ENCODE measurements around the gene PI4K2A.
"Not testable (repeated sequence)": the region's sequence is repeated elsewhere in the genome, so short reads cannot be mapped to it uniquely, and the experiment has no call there.

PI4K2A gene

GRCh38 chr10:97631098-97631497 is 9.4 kb upstream of the PI4K2A start:
- DNase-seq, result no peak

DNA sequence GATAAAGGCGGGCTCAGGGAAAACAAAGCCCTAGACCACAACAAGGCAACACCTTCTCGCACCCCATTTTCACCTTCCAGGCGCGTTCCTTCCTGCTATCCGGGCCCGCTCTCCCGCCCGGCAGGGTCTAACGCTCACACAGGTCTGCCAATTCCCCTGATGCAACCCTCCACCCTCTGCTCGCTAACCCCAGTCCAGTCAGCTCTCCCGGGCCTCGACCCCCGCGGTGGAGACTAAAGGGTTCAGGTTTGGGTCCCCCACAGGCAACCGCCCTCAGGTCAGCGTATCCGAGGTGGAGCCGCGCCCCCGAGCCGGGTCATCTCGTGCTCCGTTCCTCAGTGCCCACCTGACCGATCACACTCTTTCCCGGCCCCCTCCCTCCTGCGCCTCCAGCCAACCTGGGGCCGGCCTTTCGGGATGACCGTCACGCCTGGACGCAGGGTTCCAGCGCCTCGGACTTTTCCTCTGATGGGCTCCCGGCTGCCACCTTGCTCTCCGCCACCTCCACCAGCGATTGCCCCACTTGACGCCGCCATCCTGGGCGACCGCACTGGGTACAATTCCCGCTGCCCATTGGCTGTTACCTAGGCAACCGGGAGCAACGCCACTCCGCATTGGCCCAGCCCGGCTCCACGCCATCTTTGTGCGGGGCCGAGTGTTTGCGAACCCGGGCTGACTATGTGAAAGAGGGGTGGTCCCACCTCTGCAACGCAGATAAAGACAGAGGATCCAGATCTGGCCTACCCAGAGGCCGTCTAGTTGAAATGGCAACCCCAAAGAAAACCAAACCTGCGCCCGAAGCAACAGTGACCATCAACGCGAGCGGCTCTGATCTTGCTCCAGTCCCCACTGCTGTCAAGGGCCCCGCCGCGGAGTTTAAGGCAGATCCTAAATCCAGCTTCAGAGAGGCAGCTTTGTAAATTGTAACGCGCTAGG is 7.3 kb upstream of the PI4K2A start, which contains the start of gene MORN4:
MORN4 (minus strand) TSS at position 552 of the 936 bp plus-strand sequence. CDS start 13,847 bp downstream, outside the sequence.
- peak; percentile 34 to 97 (median 90) for DNase-seq

DNA sequence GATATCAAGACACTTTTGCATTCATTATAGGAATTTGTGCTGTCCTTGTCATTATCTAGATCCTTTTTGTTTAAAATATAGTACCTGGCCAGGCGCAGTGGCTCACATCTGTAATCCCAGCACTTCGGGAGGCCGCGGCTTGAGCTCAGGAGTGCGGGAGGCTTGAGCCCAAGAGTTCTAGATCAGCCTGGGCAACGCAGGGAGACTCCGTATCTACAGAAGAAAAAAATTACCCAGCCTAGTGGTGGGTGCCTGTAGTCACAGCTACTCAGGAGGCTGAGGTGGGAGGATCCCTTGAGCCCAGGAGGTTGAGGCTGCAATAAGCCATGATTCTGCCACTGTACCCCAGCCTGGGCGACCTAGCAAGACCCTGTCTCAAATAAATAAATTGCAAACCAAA is 6.5 kb upstream of the PI4K2A start:
- no peak for DNase-seq

DNA sequence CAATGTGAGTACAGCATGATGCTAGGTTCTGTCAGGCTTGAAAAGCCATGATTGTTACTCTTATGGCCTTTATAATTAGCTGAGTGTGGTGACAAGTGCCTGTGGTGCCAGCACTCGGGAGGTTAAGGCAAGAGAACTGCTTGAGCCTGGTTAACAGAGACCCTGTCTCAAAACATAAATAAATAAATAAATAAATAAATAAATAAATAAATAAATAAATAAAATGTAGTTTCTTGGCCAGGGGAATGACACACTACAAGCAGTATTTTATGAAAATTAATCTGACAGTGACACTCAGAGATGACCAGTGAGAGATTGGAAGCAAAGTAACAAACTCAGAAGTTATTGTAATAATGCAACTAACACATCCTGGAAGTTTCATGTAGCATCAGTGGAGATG is 4.9 kb upstream of the PI4K2A start:
- no peak for DNase-seq

GRCh38 chr10:97639090-97639489 is 1.4 kb upstream of the PI4K2A start:
- DNase-seq, result not testable (repeated sequence)

GRCh38 chr10:97640868-97641811 is 669 bp downstream of the PI4K2A start:
- peak in 24 of 51 donors; percentile 4 to 62 (median 22) for DNase-seq

DNA sequence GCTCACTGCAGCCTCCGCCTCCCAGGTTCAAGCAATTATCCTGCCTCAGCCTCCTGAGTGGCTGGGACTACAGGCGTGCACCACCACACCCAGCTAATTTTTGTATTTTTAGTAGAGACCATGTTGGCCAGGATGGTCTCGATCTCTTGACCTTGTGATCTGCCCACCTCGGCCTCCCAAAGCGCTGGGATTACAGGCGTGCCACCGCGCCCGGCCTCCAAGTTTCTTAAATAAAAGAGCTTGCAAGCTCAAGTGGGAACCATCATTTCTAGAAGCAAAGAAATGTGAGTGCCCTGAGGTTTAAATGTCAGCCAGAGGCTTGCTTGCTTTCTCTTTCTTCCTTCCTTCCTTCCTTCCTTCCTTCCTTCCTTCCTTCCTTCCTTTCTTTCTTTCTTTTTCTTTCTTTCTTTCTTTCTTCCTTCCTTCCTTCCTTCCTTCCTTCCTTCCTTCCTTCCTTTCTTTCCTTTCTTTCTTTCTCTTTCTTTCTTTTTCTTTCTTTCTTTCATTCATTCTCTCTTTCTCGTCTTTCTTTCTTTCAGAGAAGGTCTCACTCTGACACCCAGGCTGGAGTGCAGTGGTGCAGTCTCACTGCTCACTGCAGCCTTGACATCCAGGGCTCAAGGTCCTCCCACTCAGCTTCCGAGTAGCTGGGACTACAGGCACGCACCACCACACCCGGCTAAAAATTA is 2.1 kb downstream of the PI4K2A start:
- DNase-seq, result not testable (repeated sequence)

GRCh38 chr10:97643441-97643985 is 3.0 kb downstream of the PI4K2A start:
- no peak for DNase-seq

DNA sequence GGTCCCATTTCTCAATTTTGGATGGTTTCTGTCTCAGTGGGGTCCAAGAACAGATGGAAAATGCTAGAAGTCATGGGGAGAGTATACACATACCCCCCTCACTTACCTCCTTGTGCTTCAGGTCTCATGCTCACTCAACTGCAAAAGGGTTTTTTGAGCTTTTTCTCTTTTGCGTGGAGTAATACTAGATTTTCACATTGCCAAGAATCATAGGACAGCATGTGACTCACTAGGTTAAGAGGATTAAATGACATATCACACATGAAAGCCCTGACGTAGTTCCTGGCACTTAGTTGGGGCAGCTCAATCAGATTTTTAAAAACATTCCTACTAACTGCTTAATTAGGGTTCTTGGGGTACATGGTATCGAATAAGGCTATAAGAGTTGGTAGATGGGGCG is 4.5 kb downstream of the PI4K2A start:
- no peak for DNase-seq

DNA sequence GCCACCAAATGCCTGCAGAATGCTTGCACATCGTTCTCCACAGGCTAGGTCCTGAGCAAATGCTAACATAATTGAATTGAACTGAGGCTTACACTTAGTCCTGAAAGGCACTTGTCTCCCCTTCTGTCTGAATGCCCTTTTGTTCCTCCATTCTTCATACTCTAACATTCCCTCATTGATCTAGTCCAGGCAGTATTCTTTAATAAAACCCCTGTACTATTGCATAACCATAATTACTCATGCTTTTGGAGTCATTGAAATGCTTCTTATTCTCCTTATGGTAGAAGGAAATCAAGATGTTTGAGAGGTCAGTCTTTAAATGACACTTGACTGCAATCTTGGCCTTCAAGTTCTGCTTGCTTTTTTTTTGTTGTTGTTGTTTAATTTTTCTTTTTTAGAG is 7.1 kb downstream of the PI4K2A start:
- no peak for DNase-seq

GRCh38 chr10:97648562-97649404 is 8.3 kb downstream of the PI4K2A start:
- peak in 2 of 51 donors; percentile 1 to 10 for DNase-seq

DNA sequence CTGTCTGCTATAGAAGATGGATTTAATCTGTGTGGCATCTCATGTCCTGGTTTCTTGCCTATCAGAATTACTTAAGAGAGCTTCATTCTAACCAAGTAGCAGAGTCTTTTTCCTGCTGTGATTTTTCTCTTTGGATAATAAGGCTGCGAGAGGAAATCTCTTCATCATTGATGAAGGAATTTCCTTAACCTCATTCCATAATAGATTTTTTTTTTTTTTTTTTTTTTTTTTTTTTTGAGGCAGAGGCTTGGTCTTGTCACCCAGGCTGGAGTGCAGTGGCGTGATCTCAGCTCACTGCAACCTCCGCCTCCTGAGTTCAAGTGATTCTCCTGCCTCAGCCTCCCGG is 8.9 kb downstream of the PI4K2A start:
- not testable (repeated sequence) for DNase-seq

DNA sequence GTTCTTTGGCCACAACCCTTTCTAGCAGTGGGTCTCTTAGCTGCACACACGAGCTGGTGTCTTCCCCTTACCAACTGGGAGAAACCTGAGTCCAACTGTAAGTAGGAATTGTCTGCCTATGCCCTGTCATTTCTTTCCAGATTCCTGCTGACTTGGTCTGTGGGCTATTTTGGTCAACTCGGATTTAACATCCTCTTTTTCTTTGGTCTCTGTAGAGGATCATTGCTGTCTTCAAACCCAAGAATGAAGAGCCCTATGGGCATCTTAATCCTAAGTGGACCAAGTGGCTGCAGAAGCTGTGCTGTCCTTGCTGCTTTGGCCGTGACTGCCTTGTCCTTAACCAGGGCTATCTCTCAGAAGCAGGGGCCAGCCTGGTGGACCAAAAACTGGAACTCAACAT is 10.3 kb downstream of the PI4K2A start:
- DNase-seq, result no peak

- DNase-seq, result no peak
Measured at GRCh38 chr10:97651773-97652172, 11.3 kb downstream of the PI4K2A start.

DNA sequence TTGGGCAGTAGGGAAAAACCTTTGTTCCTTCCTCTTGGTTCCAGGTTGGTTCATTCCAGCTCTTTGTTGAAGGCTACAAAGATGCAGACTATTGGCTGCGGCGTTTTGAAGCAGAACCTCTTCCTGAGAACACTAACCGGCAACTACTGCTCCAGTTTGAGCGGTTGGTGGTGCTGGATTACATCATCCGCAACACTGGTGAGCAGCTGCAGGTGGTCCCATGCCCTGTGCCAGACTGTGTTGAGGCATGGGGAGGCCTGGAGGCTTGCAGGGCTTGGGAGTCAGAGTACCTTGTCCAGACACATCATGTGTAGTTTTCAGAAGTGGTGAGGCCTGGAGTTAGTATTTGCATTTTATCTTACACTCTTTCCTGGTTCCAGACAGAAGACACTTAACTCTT is 16.3 kb downstream of the PI4K2A start:
- no peak for DNase-seq

GRCh38 chr10:97659589-97659988 is 19.1 kb downstream of the PI4K2A start:
- no peak for DNase-seq

DNA sequence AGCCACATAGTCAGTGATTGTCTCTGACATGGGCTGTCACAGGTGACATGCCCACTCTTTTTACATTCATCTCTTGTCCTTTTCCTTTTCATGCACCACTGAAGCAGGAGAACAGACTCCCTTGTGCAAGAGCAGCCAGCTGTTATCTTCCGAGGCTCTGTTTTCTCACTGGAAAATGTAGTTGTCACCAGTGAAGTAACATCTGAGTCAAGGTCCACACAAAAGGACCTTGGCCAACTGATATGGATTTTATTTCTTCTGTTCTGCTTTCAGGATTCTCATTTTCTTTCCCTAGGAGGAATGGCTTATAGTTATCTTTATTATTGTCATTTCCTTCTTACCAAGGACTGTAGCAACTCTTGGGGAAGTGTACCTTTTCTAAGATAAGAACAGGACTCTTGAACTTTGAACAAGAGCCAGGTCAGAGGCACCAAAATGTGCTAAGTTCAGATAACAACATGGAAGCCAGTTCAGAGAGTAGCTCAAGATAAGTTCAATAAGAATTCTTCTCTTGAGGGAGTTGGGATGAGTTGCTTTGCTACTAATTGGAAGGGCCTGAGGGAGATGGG is 23.9 kb downstream of the PI4K2A start:
- DNase-seq, result no peak

GRCh38 chr10:97666992-97667391 is 26.5 kb downstream of the PI4K2A start:
- no peak for DNase-seq

DNA sequence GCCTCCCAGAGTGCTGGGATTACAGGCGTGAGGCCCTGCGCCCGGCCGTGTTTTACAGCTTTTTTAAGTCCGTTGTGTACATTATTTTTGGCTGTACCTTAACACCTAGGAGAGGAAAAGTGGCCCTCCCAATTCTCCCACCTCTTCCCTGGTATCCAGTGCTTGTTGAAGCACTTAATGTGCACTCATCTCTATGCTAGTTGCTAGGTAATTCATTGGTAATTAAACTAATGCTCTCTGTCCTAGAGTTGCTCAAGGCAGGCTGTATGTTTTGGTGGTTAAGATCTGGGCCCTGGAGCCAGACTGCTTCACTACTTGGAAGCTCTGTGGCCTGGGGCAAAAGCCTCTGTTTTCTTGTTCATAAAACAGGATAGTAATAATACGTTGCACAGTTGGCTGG is 27.0 kb downstream of the PI4K2A start:
- DNase-seq, result no peak

DNA sequence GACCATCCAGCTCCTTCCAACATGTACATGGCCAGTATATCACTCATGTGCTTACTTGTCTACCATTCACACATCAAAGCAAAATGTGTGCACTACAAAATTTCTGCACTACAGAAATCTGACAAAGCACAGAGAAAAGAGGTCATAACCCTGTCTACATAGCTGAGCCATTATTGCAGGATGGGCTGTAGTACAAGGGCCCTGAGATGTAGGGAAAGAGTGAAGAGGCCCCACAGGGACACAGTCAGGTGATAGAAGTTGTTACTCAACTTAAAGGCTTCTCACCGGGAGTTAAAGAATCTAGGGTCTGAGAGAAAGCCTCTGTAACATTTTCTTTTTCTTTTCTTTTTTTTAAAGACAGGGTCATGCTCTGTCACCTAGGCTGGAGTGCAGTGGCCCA is 29.1 kb downstream of the PI4K2A start:
- no peak for DNase-seq
